NCI-H82 treated with DMSO at 0.1 percent for 48 hours (cell line): Measurements from ENCODE around the gene MAPK8IP2.
A peak's percentile ranks its signal among the peaks of the same experiment; 100 is the strongest.
"Not testable (repeated sequence)": the region's sequence is repeated elsewhere in the genome, so short reads cannot be mapped to it uniquely, and the experiment has no call there.

Experiments
- DNase-seq: peaks from one replicate; lab custom pipeline; 2025; ENCODE audit not compliant: unreplicated experiment; lab: John Stamatoyannopoulos, UW

The MAPK8IP2 gene

GRCh38 chr22:50612528-50613221, 12.1 kb downstream of the MAPK8IP2 start:
- DNase-seq: no peak

- DNase-seq: no peak
Measured at GRCh38 chr22:50613291-50613981, 12.8 kb downstream of the MAPK8IP2 start.

- not testable (repeated sequence) for DNase-seq
Measured at GRCh38 chr22:50614296-50614695, 13.7 kb downstream of the MAPK8IP2 start.

GRCh38 chr22:50620593-50621355, 20.2 kb downstream of the MAPK8IP2 start:
- no peak for DNase-seq

GRCh38 chr22:50621356-50621880, 20.8 kb downstream of the MAPK8IP2 start:
- DNase-seq: no peak

GRCh38 chr22:50621948-50622722, 21.5 kb downstream of the MAPK8IP2 start:
- DNase-seq: no peak

- no peak for DNase-seq
Measured at GRCh38 chr22:50622723-50623327, 22.2 kb downstream of the MAPK8IP2 start.

- DNase-seq: no peak
Measured at GRCh38 chr22:50624347-50625130, 23.9 kb downstream of the MAPK8IP2 start.

- DNase-seq: no peak
Measured at GRCh38 chr22:50625131-50625567, 24.6 kb downstream of the MAPK8IP2 start.

GRCh38 chr22:50625568-50626313, 25.1 kb downstream of the MAPK8IP2 start:
- no peak for DNase-seq

GRCh38 chr22:50626314-50626849, 25.8 kb downstream of the MAPK8IP2 start:
- DNase-seq: no peak

- no peak for DNase-seq
Measured at GRCh38 chr22:50626850-50627641, 26.5 kb downstream of the MAPK8IP2 start.

GRCh38 chr22:50627642-50628542, 27.3 kb downstream of the MAPK8IP2 start, which contains the start of gene ARSA:
TSS of gene ARSA (minus strand) at chr22:50628152. CDS start at chr22:50627779, 373 bp downstream.
- DNase-seq: peak; percentile 3

- no peak for DNase-seq
Measured at GRCh38 chr22:50628543-50629134, 28.0 kb downstream of the MAPK8IP2 start.

- DNase-seq: no peak
Measured at GRCh38 chr22:50630376-50630775, 29.8 kb downstream of the MAPK8IP2 start.

- no peak for DNase-seq
Measured at GRCh38 chr22:50633086-50633485, 32.5 kb downstream of the MAPK8IP2 start.
